ENCODE measurements around the gene TMEM106C.

The TMEM106C gene

DNA sequence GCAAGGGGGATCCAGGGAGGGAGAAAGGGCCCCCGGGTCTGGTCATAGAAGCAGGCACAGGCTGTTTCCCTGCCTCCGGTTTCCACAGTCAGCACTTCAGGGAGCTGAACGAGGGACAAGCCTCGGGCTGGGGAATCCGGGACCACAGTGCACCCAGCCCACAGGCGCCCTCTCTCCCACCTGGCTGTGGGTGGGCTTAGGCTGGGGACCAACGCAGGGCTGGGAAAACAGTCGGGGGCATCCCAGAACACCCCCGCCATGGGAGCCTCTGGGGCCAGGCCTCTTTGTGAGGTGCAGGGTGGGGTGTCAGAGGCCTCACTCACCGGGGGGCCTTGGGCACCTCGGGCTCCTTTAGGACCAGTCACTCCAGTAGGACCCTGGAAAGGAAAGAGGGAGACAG lies 16.3 kb downstream of the TMEM106C start:
- DNase-seq (ENCODE audit: low read depth): no peak

DNA sequence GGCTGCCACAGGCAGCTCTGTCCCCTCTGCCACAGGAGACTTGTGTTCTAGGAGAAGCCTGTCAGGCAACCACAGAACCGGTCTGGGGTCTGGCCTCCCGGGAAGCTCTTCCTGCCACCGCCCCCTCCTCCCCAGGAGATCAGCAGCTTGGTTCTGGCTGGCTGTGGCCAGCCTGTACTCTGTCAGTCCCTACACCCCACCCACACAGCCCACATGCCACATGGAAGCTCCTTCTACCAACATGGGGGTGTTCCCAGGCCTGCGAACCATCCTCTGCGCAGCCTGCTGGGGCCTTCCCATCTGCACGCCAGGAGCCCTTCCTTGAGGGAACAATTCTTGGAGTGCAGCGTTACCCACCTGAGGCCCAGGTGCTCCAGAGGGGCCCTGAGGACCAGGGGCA lies 16.8 kb downstream of the TMEM106C start:
- no peak for DNase-seq (ENCODE audit: low read depth)

DNA sequence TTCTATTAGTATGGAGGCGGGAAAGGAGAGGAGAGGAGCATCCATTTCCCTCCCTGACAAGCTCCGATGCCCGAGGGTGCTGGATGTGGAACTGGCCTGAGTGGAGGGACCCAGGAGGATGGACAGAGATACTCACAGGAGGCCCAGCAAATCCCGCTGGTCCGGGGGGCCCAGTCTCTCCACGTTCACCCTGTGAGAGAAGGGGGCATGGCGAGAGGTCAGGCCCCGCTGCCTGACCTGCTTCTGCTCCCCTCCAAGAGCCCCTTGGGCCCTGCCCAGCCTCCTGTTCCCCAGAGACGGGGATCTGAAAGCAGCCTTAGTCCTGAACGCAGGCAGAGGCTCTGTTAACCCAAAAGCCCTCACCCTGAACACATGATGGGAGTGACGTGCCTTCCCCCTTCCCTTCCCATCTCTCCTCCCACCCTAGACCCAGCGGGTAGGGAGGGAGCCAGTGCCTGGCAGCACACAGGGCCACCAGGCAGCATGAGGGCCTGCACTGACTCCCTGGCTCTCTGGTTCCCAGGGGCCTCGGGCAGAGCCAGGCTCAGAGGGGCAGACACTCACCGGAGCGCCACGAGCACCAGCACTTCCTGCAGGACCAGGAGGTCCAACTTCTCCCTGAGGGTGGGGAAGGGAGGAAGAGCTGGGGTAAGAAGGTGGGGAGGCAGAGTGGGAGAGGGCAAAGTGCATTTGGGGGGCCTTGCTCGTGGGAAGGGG lies 17.5 kb downstream of the TMEM106C start:
- DNase-seq (ENCODE audit: low read depth): no peak

DNA sequence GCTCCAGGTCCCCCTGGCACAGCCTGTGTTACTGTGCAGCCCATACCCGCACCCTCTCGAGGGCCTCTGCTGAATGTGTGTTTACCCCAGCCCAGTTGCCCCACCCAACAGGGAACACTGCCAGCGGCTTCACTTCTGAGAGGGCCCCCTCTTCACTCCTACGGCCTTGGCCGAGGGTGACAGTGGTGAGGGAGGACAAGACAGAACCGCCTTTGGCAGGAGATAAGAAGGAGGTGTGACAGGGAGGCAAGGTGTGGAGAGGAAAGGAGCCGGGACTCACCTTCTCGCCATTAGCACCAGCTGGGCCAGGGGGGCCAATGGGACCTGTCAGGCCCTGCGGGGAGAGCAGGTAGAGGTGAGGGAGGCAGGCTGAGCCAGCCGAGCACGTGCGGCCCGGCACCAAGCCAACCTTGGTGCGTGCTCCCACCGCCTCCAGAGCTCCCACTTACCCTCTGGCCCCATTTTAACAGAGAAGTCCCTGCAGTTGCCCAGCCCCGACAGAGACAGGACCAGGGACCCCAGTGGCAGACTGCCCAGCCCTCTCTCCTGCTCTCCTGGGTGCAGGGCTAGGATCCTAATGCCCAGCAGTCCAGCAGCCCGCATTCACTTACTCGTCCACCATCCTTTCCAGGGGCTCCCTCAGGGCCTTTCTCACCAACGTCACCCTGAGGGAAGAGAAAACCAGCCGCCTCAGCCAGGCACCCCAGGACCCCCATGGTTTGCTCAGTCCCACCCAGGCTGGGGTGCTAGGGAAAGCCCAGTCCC lies 18.3 kb downstream of the TMEM106C start:
- DNase-seq (ENCODE audit: low read depth): no peak

DNA sequence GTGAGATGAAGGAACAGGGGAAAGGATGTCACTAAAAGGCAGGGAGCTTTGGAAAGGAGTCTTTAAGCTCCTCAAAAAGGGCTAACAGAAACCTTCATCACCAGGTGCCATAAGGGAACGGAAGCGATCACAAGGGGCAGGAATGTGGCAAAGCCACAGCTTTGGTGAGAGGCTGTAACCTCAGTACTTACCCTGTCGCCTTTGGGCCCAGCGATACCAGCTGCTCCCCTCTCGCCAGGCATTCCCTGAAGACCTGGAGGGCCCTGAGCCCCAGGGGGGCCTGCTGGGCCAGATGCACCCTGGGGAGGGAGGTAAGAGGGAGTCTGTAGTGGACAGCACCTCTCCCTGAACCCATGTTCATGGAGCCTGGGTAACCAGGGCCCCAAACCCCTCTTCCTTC lies 18.9 kb downstream of the TMEM106C start:
- DNase-seq (ENCODE audit: low read depth): no peak

DNA sequence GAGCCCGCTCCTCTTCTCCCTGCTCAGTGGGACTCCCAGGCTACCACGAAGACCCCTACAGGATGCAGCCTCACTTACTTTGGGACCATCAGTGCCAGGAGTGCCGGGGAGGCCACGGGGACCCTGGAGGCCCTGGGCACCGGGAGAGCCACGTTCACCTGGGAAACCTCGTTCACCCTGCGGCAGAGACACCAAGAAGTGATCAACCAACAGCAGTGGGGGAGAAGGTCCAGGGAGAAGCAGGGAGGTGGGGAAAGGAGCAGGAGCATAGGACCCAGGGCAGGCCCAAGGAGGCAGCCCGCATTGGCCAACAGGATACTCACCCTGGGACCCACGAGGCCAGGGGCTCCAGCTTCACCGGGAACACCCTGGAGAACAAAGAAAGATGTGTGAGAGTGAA lies 19.4 kb downstream of the TMEM106C start:
- DNase-seq (ENCODE audit: low read depth): no peak

DNA sequence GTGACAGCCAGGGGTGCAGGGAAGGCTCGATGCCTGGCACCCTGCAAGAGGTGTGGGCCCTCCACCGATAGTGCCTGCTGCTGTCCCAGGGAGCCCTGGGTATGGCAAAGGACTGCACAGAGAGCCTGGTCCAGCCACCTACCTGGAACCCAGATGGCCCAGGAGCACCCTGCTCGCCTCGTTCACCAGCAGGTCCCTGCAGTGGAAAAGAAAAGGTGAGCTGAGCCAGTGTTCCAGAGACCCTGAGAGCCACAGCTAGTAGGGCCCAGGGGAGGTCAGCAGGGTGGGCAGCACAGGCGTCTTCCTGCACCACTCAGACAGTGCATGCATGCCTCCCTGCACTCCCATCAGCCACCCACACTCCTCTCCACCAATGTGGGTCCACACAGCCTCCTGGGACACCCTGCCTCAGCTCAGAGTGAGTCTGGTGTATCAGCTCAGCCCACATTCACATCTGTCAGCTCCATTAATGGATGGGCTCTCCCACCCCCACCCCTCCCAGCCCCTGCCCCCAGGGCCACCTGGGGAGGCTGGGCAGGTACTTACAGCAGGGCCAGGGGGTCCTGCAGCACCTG lies 20.2 kb downstream of the TMEM106C start:
- no peak for DNase-seq (ENCODE audit: low read depth)

DNA sequence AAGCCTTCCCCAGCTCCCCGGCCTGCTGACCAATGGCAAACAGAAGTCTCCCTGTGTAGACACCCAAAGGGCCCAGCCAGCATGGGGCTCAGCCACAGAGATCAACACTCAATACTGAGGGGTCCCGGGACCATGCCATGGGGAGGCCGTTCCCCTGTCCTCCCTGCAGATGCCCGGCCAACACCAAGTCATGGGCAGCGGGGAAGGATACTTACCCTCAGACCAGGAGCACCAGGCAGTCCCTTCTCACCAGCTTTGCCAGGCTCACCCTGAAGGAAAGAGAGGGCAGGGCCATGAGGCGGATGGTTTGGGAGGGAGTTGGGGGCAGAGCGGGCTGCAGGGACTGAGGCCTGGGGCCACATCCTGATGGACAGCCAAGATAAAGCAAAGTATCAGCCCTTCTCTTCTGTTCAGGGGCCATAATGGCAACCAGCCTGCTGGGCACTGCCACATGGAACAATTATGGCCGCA lies 21.0 kb downstream of the TMEM106C start:
- DNase-seq (ENCODE audit: low read depth): no peak

DNA sequence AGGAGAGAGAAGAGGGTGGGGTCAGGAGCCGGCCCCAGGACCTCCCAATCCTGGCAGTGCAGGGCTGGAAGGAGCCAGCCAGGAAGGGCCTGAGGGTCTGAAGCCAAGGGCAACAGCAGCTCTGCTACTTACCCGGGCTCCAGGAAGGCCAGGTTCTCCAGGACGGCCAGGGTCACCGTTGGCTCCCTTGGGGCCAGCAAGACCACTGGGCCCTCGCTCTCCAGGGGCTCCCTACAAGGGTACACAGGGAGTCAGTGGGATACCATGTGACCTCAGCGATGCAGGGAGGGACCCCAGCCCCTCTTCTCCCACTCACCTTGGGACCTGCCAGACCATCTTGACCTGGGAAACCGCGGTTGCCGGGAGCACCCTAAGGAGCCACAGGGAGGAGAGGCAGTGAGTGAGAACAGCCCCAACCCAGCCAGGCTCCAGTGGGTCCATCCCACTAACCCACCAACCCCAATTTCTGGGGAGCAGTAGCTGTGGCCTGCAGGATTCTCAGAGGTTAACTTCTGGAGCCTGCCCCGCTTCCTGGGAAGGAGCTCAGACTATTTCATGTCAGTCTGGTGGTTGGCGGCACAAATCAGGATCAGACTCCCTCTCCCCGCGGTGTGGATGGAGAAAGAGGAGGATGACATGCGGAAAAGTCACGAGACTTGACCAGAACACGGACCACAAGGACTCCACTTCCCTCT lies 22.3 kb downstream of the TMEM106C start:
- no peak for DNase-seq (ENCODE audit: low read depth)

DNA sequence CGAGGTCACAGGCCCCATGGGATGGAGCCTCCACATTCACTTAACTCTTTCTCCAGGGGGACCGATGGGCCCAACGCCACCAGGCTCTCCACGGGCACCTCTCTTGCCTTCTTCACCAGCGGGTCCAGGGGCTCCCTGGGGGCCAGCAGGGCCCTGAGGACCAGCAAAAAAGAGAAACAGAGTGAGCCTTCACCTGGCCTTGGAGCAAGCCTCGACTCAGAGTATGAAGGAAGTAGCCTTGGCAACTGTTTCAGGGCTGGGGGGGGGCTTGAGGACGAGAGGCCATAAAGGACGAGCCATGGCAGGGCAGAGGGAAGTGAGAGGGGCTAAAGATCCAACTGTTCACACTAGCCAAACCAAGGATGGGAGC lies 22.9 kb downstream of the TMEM106C start:
- DNase-seq (ENCODE audit: low read depth): no peak

DNA sequence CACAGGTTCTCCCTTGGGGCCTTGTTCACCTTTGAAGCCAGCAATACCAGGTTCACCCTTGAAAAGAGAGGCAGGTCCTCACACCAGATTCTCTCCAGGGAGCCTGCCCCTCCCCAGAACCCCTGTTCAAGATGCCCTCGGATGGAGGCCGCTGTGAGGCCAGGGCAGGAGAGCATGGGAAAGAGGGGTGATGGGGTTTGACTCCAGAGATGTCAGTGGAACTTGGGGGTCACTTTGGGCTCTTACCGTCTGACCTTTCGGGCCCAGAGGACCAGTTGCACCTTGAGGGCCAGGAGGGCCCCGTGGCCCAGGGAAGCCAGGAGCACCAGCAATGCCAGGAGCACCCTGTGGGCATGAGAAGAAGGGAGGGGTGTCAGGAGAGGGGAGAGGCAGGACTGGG lies 23.4 kb downstream of the TMEM106C start:
- no peak for DNase-seq (ENCODE audit: low read depth)

DNA sequence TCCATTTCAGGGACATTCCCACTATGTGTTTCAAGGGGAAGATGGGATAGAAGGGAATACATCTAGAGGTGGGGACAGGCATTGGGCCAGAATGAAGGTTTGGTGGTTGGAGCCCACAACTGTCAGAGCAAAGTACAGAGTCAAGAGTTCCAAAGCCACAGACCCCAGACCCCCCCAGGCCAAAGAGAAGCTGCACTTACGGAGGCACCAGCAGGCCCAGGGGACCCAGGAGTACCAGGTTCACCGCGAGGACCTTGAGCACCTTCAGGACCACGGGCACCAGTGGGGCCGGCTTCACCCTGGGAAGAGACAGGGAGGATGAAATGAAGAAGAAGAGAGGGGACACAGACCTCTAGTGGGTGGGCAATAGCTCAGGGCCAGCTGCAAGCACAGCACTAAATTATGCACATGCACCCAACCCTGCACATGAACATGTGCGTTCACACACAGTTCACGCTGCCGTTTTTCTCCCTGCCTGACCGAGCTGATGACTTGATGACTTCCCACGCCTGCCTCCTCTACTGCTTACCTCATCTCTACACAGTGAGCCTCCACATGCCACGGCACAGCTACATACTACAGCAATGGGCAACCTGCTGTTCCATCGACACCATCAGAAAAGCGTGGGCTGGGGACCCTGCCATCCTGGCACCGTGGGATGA lies 24.1 kb downstream of the TMEM106C start:
- no peak for DNase-seq (ENCODE audit: low read depth)

DNA sequence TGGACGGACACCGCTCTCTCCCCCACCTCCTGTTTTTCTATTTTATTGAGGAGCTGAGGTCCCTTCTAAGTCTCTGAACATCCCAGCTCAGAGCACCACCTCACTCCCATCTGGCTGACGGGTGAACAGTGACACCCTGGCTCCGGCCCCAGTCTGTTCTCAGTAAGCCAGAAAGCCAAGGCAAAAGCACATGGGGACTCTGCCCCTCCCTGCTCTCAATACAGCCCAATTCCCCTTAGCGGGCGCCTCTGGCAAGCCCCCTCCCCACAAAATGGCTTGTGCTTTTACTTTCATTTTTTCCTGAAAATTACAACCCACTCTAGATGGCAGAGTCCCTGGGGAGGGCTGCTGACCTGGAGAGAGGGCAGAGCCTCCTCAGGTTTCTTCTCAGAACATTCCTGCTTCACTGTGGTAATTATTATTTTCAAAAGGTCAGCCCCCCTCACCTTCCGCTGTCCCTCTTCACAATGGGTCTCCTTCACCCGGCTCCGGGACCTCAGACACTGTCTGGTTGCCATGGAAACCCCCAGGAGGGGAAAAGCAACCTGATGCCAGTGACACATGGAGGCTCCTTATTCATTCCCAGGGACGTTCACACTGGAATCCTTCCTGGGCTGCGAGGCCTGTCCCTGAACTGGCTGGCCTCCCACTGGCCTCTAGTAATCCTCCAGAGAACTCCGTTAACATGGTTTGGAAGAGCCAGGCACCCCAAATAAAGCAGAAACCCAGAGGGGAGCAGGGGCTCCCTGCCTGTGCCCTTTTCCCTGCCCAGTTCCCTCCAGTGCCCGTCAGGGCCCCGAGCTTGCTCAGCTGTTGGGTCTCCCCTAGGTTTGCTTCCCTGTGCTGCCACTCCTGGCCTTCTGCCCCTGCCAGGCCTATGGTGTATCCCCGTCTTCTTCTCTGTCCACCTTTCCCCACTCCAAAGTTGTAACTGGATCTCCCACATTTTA lies 25.0 kb downstream of the TMEM106C start:
- DNase-seq (ENCODE audit: low read depth): no peak

DNA sequence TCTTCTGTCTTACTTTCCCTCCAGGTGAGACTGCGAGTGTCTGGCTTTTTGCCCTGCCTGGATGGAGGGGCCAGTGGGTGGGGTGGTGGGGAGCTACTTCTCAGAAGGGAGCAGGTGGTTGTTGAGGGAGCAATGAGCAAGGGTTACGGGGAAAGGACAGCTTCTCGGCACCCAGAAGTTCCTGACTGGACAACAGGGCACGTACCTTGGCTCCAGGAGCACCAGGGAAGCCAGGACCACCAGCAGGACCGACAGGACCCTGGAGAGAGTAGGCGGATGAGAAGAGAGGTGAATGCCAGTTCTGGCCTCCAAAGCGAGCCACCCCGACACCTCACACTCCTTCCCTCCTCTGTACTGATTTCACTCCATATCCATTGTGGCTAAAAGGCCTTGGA lies 25.6 kb downstream of the TMEM106C start:
- DNase-seq (ENCODE audit: low read depth): no peak

DNA sequence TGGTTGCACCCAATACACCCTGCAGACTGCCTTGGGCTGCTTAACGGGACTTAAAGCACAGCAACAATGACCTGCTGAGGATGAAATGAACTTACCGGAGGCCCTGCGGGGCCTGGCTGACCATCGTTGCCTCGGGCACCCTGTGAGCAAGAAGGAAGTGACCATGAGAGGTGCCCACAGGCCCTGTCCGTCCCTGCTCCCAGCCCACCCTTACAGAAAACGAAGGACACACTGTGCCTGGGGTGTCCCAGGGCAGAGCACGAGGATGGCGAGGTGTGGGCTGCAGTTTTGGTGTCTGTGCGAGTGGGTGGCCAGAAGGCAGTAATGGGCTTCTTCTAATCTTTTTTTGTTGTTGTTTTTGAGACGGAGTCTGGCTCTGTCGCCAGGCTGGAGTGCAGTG lies 26.3 kb downstream of the TMEM106C start:
- no peak for DNase-seq (ENCODE audit: low read depth)

DNA sequence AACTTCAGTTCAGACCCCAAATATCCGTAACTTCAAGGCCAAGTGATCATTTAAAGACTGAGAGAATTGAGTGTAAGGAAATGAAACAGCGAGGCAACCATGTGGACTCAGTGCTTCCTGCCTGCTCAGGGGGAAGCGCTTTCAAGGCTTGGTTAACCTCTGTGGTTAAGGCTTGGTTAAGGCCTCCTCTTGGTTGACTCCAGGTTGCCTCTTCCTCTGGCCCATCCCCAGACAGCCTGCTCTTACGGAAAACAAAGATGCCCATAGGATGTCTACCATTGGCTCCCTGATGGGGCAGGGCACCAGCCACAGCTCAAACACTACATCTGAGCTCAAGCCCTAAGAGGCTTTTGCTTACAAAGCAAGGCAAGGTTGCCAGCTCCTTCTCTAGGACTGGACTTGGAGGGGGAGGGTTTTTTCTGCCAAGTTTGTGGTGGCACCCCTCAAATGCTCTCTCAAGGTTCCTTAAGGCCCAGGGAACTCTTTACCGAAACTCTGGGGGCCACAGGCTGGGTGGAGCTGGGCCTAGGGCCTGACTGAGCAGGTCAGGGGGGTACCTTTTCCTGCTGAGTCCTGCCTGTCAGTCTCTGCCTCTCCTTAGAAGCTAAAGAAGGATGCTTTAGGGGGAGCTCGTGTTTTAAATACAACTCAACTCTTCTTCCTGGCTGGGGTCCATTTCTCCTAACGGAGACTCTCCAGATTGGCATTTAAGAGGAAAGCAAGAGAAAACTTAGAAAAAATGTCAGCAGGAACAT lies 27.1 kb downstream of the TMEM106C start:
- no peak for DNase-seq (ENCODE audit: low read depth)

DNA sequence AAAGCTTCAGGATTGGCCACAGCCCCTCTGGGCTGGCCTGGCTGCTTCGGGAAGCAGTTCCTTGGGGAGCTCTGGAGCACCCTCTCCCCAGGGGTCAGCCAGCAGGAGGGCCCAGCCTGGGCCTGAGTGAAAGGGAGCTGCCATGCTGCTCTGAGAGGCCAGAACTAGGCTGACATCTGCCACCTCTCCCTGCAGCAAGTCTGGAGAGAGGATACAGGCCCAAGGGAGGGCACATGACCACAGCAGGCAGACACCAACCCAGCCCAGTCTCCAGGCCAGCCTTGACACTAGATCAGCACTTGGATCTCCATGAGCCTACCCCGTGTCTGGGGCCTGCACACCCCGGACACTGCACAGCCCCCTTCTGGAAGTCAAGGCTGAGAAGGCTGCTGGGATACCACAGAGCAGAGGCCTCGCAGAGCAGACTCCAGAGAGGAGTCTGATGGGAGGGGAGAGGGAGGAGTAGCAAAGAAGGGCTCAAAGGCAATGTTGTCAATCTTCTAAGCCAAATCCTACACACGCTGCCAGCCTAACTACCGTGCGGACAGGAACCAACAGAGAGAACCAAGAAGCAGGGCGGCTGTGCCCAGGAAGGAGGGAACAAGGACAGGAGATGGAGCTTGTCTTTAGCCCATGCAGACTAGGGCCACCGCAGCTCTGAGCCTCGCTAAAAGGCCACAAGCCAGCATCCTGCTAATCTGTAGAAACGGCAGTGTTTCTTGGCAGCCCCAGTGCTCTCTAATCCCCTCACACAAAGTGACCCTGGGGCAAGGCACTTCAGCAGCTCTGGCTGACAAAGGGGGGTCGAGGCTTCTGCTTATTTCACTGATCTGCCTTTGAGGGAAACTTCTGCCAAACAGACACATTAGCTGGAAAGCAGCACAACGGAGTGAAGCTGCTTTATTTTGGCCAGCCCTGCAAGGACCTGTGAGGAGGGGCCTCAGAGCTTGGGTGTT lies 28.0 kb downstream of the TMEM106C start:
- no peak for DNase-seq (ENCODE audit: low read depth)

DNA sequence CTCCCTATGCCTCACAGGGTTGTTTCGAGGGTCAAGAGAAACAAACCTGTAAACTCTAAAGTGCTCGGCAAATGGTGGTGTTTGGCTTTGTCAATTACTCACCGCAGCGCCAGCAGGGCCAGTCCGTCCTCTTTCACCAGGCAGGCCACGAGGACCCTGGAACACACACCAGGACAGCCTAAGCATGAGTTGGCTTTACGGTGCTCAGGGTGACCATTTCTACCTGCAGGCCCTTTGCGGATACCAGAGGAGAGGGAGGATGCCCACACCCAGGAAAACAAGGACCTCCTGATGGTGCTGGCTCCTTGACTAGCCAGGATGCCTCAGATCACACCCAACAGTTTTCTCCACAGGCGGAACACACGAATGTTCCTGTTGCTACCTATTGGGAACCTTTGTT lies 29.4 kb downstream of the TMEM106C start:
- DNase-seq (ENCODE audit: low read depth): no peak

DNA sequence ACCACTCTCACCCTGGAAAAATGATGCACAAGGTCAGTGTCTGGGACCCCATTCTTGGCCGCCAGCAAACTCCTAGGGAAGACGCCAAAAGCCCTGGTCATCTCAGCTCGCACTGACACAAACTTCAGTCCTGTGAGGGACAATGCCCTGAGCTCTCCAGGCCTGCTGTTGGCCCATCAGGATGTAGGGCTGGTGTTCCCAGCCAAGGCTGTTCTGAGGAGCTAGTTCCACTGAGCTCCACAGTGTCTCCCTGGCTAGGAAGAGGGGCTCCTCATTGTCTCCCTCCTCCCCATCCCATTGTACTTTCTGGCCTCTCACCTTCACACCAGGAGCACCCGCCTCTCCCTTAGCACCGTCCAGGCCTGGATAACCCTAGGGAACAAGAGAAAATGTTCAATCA lies 30.1 kb downstream of the TMEM106C start:
- no peak for DNase-seq (ENCODE audit: low read depth)
